ENCODE measurements around the gene TTC7B.

DNA sequence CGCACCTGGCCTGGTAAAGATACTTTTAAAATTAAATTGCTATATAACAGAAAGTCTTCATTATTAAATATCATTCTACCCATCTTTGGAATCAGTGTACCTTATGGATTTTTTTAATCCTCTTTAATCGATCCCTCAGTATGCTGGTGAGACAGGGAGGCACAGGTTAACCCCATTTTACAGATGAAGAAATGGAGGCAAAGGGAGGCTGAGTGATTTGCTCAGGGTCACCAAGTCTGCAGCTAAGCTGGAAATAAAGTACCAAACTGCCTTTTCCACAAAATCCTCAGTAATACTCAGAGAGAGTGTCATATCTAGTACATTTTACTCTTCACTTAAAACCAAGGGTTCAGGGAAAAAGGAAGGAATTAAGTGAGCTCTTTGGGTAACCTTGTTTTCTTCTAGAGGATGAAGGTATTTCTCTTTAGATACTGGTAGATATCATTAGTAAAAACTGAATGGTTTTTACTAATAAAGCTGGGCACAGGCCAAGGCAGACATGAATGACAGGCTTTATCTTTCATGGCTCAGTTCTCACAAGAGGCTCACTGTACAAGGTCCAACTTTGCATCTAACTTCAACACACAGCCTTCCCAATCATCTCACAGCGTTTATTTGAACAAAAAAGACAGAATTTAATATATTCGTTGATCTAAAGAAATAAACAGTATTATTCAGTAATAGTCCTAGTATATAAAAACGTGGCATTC, 35.3 kb upstream of the TTC7B start:
- TF ChIP-seq SUPT20H (IDR thresholded peaks at IDR 0.05; ENCODE audit: borderline replicate concordance, control insufficient read depth, low read depth, low read length) (no peak), HDAC2 (IDR thresholded peaks at IDR 0.05) (no peak), IRF4 (IDR thresholded peaks at IDR 0.05; ENCODE audit: low read depth, low read length) (no peak), POLR2A (IDR thresholded peaks at IDR 0.05; ENCODE audit: low read depth, low read length) (no peak), RFX5 (IDR thresholded peaks at IDR 0.05; ENCODE audit: low read depth, low read length) (no peak), MTA2 (IDR thresholded peaks at IDR 0.05; ENCODE audit: low read depth) (no peak), POLR2AphosphoS2 (IDR thresholded peaks at IDR 0.05; ENCODE audit: low read depth, low read length) (no peak), ESRRA (IDR thresholded peaks at IDR 0.05; ENCODE audit: low read length) (no peak)
- TF ChIP-seq, protein P1, sequence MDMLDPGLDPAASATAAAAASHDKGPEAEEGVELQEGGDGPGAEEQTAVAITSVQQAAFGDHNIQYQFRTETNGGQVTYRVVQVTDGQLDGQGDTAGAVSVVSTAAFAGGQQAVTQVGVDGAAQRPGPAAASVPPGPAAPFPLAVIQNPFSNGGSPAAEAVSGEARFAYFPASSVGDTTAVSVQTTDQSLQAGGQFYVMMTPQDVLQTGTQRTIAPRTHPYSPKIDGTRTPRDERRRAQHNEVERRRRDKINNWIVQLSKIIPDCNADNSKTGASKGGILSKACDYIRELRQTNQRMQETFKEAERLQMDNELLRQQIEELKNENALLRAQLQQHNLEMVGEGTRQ (IDR thresholded peaks at IDR 0.05; ENCODE audit: borderline replicate concordance, low read depth, low read length), result no peak
- TF ChIP-seq, protein P2, sequence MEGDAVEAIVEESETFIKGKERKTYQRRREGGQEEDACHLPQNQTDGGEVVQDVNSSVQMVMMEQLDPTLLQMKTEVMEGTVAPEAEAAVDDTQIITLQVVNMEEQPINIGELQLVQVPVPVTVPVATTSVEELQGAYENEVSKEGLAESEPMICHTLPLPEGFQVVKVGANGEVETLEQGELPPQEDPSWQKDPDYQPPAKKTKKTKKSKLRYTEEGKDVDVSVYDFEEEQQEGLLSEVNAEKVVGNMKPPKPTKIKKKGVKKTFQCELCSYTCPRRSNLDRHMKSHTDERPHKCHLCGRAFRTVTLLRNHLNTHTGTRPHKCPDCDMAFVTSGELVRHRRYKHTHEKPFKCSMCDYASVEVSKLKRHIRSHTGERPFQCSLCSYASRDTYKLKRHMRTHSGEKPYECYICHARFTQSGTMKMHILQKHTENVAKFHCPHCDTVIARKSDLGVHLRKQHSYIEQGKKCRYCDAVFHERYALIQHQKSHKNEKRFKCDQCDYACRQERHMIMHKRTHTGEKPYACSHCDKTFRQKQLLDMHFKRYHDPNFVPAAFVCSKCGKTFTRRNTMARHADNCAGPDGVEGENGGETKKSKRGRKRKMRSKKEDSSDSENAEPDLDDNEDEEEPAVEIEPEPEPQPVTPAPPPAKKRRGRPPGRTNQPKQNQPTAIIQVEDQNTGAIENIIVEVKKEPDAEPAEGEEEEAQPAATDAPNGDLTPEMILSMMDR (IDR thresholded peaks at IDR 0.05 in 2 of 3, conservative IDR thresholded peaks at IDR 0.05 in 1 of 3; ENCODE audit: control insufficient read depth in 2 of 3, extremely low read depth in 1 of 3, insufficient read depth in 1 of 3, low read depth in 3 of 3, low read length in 3 of 3), result no peak
